Measurements from ENCODE around the gene FOXE3. TPM values are rescaled to one million over a fixed set of nuclear protein-coding genes. Genes with fewer than 3 reads are reported as not detected.

The FOXE3 gene
- total RNA-seq, 1 experiment from 2014 or later = 0.15 TPM

DNA sequence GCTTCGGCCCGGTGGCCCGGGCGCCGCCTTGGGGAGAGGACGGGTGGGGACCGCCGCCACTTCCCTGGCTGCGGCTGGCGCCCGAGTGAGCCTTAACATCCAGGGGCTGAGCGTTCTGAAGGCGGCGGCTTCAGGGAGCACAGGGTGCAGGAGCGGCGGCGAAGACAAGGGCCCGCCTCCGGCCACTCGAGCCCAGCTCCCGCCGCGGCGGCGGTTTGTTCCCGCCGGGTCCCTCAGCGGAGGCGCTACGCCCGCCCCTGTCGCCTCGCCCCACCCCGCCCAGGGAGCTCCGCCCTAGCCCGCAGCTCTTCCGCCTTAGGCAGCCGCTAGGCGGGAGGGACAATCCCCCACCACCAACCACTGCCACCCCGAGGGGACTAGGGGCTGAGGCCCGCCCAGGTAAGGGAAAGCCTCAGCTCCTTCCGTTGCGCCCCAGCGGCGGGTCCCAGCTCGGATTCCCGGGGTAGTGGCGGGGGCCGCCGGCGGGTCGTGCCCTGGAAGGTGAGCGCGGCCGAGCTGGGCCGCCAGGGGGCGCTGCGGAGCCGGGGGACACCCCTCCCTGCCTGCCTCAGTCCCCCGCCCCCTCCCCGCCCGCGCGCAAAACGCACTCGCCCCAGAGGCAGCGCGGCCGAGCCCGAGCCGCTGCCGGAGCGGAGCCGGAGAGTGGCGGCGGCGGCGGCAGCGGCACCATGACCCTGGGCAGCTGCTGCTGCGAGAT lies 21.5 kb downstream of the FOXE3 start, which contains the start of gene FOXD2:
FOXD2 (plus strand) TSS at position 598 of the 718 bp plus-strand sequence; CDS start at position 690, 92 bp downstream.
- H4K20me1 ChIP-seq (ENCODE audit: control insufficient read depth, insufficient read depth, insufficient read length) = no peaks in the 10 kb centered on the region
- peaks cover 54% of the 10 kb centered on the region for H3K27me3 Mint-ChIP-seq (ENCODE audit: low read depth)

More for the DNA sequence above, 21.5 kb downstream of the FOXE3 start, which contains the start of gene FOXD2:
- no peak within 1 kb of the TSS for H3K9ac ChIP-seq (ENCODE audit: extremely low read depth, insufficient read length, low read length)
- H2BK120ac ChIP-seq (ENCODE audit: low read depth, low read length, poor library complexity, severe bottlenecking) = no peak within 1 kb of the TSS
- TF ChIP-seq, protein P1, sequence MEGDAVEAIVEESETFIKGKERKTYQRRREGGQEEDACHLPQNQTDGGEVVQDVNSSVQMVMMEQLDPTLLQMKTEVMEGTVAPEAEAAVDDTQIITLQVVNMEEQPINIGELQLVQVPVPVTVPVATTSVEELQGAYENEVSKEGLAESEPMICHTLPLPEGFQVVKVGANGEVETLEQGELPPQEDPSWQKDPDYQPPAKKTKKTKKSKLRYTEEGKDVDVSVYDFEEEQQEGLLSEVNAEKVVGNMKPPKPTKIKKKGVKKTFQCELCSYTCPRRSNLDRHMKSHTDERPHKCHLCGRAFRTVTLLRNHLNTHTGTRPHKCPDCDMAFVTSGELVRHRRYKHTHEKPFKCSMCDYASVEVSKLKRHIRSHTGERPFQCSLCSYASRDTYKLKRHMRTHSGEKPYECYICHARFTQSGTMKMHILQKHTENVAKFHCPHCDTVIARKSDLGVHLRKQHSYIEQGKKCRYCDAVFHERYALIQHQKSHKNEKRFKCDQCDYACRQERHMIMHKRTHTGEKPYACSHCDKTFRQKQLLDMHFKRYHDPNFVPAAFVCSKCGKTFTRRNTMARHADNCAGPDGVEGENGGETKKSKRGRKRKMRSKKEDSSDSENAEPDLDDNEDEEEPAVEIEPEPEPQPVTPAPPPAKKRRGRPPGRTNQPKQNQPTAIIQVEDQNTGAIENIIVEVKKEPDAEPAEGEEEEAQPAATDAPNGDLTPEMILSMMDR (conservative IDR thresholded peaks at IDR 0.05) = peak; percentile 100
- no peak within 1 kb of the TSS for H3K4ac ChIP-seq (ENCODE audit: low read depth, low read length)
- H3T11ph ChIP-seq (ENCODE audit: low read length) = no peak within 1 kb of the TSS
- no peak within 1 kb of the TSS for H4K8ac ChIP-seq (replicated peaks; ENCODE audit: insufficient read length, low read depth, low read length)
- H3K4me1 ChIP-seq (ENCODE audit: insufficient read depth, low read length) = no peaks in the 10 kb centered on the region
- H3K36me3 Mint-ChIP-seq (ENCODE audit: insufficient read depth in 1 of 3, low read depth in 3 of 3) = no peaks in the 10 kb centered on the region; a peak in 1 of 7 replicates
- H3K27me3 ChIP-seq (ENCODE audit: insufficient read depth, low read length) = peaks cover 87% of the 10 kb centered on the region
- peaks cover 5% of the 10 kb centered on the region for H3K23me2 ChIP-seq (ENCODE audit: insufficient read length, low read depth, low read length, poor library complexity, severe bottlenecking)
- H3K18ac ChIP-seq (ENCODE audit: insufficient read length, low read depth, low read length) = no peak within 1 kb of the TSS
- no peak within 1 kb of the TSS for H4K5ac ChIP-seq (ENCODE audit: insufficient read length, low read depth, low read length)
- no peak within 1 kb of the TSS for H2BK15ac ChIP-seq (ENCODE audit: low read depth, low read length)
- peaks cover 24 to 28% of the 10 kb centered on the region in 2 experiments for H3K4me1 Mint-ChIP-seq
- no CpG with 5 or more reads among the region's 80 CpGs for WGBS (ENCODE audit: extremely low coverage, insufficient read length, low lambda C conversion rate)
- no peaks in the 10 kb centered on the region for H3K79me2 ChIP-seq (ENCODE audit: insufficient read depth, low read length)
- no peak within 1 kb of the TSS for H2BK5ac ChIP-seq (ENCODE audit: insufficient read length, low read length)
- H3K4me2 ChIP-seq (ENCODE audit: insufficient read depth, insufficient read length, low read length) = peak within 1 kb of the TSS; percentile 57
- H4K91ac ChIP-seq (ENCODE audit: insufficient read length, low read depth, low read length) = no peak within 1 kb of the TSS
- no peak within 1 kb of the TSS for H3K23ac ChIP-seq (ENCODE audit: insufficient read length, low read depth, low read length)
- H2BK20ac ChIP-seq (ENCODE audit: low read depth, low read length, poor library complexity, severe bottlenecking) = no peak within 1 kb of the TSS
- H3K27ac Mint-ChIP-seq = no peak within 1 kb of the TSS
- H3K9me3 Mint-ChIP-seq = peaks cover 0 to 7% of the 10 kb centered on the region in 2 experiments; a peak in 1 of 5 replicates
- no peak within 1 kb of the TSS for H2AFZ ChIP-seq (ENCODE audit: low read length)
- peak within 1 kb of the TSS; percentile 59 to 84 for H3K4me3 Mint-ChIP-seq
- no peak within 1 kb of the TSS for H2AK5ac ChIP-seq (ENCODE audit: insufficient read length, low read length)
- no peaks in the 10 kb centered on the region for H3K9me3 ChIP-seq (ENCODE audit: control insufficient read depth, low read depth, low read length)
- no peak within 1 kb of the TSS for H3K56ac ChIP-seq (ENCODE audit: insufficient read length, low read depth, low read length)
- H3K14ac ChIP-seq (ENCODE audit: insufficient read depth, low read length) = no peak within 1 kb of the TSS
- H3K27ac ChIP-seq (ENCODE audit: insufficient read length, low read depth, low read length) = no peak within 1 kb of the TSS
- H3K79me1 ChIP-seq (ENCODE audit: insufficient read depth, low read depth, low read length, poor library complexity, severe bottlenecking) = no peaks in the 10 kb centered on the region
- no peak within 1 kb of the TSS for H2BK12ac ChIP-seq (ENCODE audit: insufficient read length, low read depth, low read length)
- peak; percentile 89 for DNase-seq
